ENCODE measurements around the gene ANKRD18A.

Gene ANKRD18A

GRCh38 chr9:38620483-38621433 lies at the start of gene ANKRD18A:
ANKRD18A (minus strand) TSS chr9:38620596; CDS start chr9:38620285, 311 bp downstream.
- peak; percentile 43 to 55 (median 53) for DNase-seq (ENCODE audit: low read depth in 3 of 3)

DNA sequence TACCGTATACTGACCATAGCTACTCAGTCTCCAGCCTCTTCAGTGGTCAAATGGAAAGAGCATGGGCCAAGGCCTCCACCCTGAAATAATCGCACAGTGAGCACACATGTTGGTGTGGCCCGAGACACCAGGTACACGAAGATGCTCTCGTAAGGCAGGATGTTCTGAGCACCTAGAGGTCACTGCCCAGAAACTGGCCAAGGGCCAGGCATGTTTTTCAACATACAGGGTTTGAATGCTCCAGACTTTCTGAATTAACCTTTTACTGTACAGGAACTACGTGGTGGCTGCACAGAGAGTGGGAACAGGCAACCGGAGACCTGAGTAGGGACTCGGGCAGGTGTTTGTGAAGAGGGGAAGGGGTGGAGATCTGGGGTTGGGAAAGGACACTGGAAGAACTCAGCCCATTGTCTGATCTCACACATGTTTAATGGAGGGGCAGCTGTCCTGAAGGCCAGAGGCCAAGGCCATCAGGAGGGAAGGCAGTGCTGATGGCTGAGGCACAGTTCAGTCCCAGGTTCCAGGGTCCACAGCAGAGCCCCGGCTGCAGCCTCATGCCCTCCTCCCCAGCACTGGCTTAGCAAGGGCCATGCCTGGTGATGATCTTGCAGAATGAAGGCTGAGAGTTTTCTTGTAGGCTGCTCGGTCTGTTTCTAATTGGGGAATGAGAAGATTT lies 48.5 kb upstream of the ANKRD18A start:
- DNase-seq (ENCODE audit: low read depth in 3 of 3) = no peak

GRCh38 chr9:38662763-38663593 lies 42.6 kb upstream of the ANKRD18A start:
- DNase-seq (ENCODE audit: low read depth in 3 of 3) = no peak

- DNase-seq (ENCODE audit: low read depth in 3 of 3) = no peak
These were observed 39.1 kb upstream of the ANKRD18A start for GRCh38 chr9:38659538-38659937.

DNA sequence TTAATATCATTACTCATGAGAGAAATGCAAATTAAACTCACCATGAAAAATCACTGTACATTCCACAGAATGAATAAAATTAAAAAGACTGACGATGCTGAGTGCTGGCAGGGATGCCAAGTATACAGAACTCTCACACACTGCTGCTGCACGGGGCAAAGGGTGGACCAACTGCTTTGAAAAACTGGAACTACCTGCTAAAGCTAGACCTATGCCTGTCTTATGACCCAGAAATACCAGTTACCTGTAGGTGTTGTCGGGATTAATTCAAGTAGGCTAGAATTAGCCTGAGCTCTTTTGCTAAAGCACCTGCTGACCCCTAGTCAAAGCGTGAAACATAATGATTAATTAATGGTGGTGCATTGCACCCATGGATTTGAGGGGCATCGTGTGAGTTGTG lies 36.5 kb upstream of the ANKRD18A start:
- DNase-seq (ENCODE audit: low read depth in 3 of 3) = no peak

GRCh38 chr9:38652486-38652885 lies 32.1 kb upstream of the ANKRD18A start:
- DNase-seq (ENCODE audit: low read depth in 3 of 3) = no peak

- no peak for DNase-seq (ENCODE audit: low read depth in 3 of 3)
These were observed 31.6 kb upstream of the ANKRD18A start for GRCh38 chr9:38652044-38652443.

DNA sequence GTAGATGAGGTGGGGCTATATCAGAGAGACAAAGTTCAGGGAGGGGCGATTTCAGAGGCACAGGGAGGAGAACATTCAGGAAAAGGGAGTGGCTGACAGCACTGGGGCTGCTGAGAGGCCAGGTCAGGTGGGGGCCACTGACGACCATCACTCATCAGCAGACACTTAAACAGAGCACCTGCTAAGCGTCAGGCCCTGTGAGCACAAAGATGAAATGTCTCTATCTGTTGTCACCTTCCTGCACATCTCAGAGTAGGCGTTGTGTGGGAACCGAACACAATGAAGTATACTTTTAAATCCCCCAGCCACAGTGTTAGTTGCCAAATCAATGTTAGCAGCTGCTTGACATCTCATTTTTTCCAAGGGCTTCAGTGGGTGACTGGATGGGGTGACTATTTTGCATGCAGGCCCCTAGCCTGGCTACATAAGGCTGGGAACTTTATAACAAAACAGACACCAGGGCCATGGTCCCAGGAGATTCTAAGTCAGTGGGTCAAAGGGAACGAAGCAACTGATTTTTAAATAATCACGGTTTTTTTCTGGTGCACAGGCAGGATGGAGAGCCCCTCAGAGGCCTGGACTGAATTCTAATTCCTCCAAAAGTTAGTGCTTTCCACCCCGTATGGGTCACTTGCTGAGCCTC lies 31.1 kb upstream of the ANKRD18A start:
- no peak for DNase-seq (ENCODE audit: low read depth in 3 of 3)

DNA sequence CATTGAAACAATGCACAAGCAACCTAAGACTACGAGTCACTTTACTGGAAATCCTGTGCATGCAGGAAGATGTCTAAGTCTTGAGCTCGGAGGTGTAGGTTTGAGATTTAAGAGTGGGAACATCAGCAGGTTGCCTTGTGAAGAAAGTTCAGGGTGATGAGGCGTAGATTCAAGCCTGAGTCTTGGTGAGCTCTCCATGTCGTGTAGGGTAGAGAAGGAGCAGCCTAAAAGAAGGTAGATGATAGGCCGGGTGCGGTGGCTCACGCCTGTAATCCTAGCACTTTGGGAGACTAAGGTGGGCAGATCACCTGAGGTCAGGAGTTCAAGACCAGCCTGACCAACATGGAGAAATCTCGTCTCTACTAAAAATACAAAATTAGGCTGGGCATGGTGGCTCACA lies 30.2 kb upstream of the ANKRD18A start:
- DNase-seq (ENCODE audit: low read depth in 3 of 3) = no peak

GRCh38 chr9:38649731-38650363 lies 29.5 kb upstream of the ANKRD18A start:
- no peak for DNase-seq (ENCODE audit: low read depth in 3 of 3)

DNA sequence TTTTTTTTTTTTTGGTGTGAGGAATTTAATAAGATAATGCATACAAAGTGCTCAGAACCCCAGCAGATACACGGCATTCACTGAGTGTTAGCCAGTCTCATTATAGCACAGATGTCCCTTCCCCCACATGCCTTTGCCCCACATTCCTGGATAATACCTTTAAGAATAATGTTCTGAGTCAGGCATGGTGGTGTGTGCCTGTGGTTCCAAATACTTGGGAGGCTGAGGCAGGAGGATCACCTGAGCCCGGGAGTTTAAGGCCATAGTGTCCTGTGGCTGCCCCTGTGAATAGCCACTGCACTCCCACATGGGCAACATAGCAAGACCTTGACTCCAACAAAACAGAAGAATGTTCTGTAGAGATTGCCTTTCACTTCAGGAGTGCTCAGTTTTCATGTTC lies 24.2 kb upstream of the ANKRD18A start:
- DNase-seq (ENCODE audit: low read depth in 3 of 3) = no peak

- DNase-seq (ENCODE audit: low read depth in 3 of 3) = no peak
These were observed 23.4 kb upstream of the ANKRD18A start for GRCh38 chr9:38643815-38644173.

GRCh38 chr9:38642951-38643814 lies 22.8 kb upstream of the ANKRD18A start:
- DNase-seq (ENCODE audit: low read depth in 3 of 3) = no peak

- no peak for DNase-seq (ENCODE audit: low read depth in 3 of 3)
These were observed 21.8 kb upstream of the ANKRD18A start for GRCh38 chr9:38641985-38642864.

GRCh38 chr9:38641142-38641541 lies 20.7 kb upstream of the ANKRD18A start:
- no peak for DNase-seq (ENCODE audit: low read depth in 3 of 3)

DNA sequence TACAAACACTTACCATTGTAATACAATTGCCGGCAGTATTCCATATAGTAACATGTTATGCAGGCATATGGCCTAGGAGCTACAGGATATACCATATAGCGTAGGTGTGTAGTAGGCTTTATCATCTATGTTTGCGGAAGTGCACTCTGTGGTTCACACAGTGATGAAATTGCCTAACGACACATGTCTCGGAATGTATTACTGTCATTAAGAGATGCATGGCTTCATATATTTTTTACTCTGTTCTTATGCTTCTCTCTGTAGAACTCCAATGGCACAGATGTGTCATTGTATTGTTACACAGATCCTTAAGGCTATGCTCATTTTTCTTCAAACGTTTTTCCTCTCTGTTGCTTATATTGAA lies 19.2 kb upstream of the ANKRD18A start:
- DNase-seq (ENCODE audit: low read depth in 3 of 3) = no peak

GRCh38 chr9:38638881-38639576 lies 18.6 kb upstream of the ANKRD18A start:
- DNase-seq (ENCODE audit: low read depth in 3 of 3) = no peak

DNA sequence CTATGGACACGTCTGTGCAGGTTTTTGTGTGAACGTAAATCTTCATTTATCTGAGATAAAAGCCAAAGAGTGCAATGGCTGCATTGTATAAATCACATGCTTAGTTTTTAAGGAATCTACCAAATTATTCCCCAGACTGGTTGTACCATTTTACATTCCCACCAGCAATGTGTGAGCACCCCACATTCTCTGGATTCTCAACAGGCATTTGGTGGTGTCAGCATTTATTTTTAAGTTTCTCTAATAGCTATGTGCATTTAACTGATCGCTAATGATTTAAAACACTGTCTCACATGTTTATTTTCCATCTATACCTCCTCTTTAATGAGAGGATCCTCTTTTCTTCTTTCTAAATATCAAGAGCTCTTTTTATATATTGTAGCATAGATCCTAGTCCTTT lies 13.9 kb upstream of the ANKRD18A start:
- no peak for DNase-seq (ENCODE audit: low read depth in 3 of 3)

DNA sequence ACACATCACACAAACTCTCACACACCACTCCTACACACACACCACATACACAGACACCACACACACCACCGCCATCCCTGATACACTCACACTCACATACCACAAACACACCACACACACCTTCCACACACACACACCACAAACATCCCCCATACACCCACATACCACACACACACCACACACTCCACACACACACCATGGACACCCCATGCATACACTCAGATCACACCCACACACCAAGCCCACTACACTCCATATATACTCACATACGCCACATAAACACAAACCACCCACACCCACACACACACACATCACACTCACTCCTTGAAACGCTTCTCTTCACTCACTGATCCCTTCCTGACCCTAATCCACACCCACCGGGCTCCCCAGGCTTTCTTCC lies 9.1 kb upstream of the ANKRD18A start:
- DNase-seq (ENCODE audit: low read depth in 3 of 3) = no peak

Measured in stimulated activated CD4-positive, alpha-beta T cell treated with anti-CD3 and anti-CD28 coated beads, TNF-alpha, amount 100 ng/mL, for 4 hours (primary cell).